ENCODE data around the gene WIZ. TPM values are rescaled to one million over a fixed set of nuclear protein-coding genes. Genes with fewer than 3 reads are reported as not detected.
"Not testable (repeated sequence)": the region's sequence is repeated elsewhere in the genome, so short reads cannot be mapped to it uniquely, and the experiment has no call there.

The WIZ gene
- total RNA-seq, 2 experiments from 2014 or later, result 25.3 to 25.4 TPM

- no peaks in the 10 kb centered on the region for H3K9me3 Mint-ChIP-seq
- H3K27ac Mint-ChIP-seq, result no peak overlapping the region
- peaks cover 33% of the 10 kb centered on the region for H3K4me1 Mint-ChIP-seq
- no peak overlapping the region for H3K4me3 Mint-ChIP-seq
- H3K36me3 Mint-ChIP-seq (ENCODE audit: low read depth), result no peaks in the 10 kb centered on the region
- no peak for DNase-seq
- no peaks in the 10 kb centered on the region for H3K27me3 Mint-ChIP-seq
- ChIA-PET CTCF (no interaction called here), POLR2A (no interaction called here)
Measured at GRCh38 chr19:15475611-15476010, 25.9 kb upstream of the WIZ start.

GRCh38 chr19:15475169-15475568, 25.4 kb upstream of the WIZ start:
- no peaks in the 10 kb centered on the region for H3K9me3 Mint-ChIP-seq
- no peaks in the 10 kb centered on the region for H3K27me3 Mint-ChIP-seq
- ChIA-PET POLR2A (no interaction called here), CTCF (no interaction called here)
- H3K4me1 Mint-ChIP-seq, result peaks cover 33% of the 10 kb centered on the region
- no peaks in the 10 kb centered on the region for H3K36me3 Mint-ChIP-seq (ENCODE audit: low read depth)
- no peak overlapping the region for H3K4me3 Mint-ChIP-seq
- H3K27ac Mint-ChIP-seq, result no peak overlapping the region
- DNase-seq, result no peak

- H3K4me3 Mint-ChIP-seq, H3K27ac Mint-ChIP-seq: not testable (repeated sequence)
- POLR2A ChIA-PET, result interaction anchor here (0.9 to 2.4 kb wide), 2 partner anchors 11 to 41 kb away, joined by 3 to 12 read pairs; no protein-coding TSS in a partner anchor
Measured at GRCh38 chr19:15473821-15474220, 24.1 kb upstream of the WIZ start.

GRCh38 chr19:15471639-15472101, 21.9 kb upstream of the WIZ start:
- H3K4me3 Mint-ChIP-seq, result no peak overlapping the region
- ChIA-PET POLR2A (no interaction called here), CTCF (no interaction called here)
- no peaks in the 10 kb centered on the region for H3K9me3 Mint-ChIP-seq
- H3K27ac Mint-ChIP-seq, result no peak overlapping the region
- DNase-seq, result no peak
- H3K27me3 Mint-ChIP-seq, result peaks cover 8% of the 10 kb centered on the region
- peaks cover 52% of the 10 kb centered on the region for H3K4me1 Mint-ChIP-seq
- peaks cover 20% of the 10 kb centered on the region for H3K36me3 Mint-ChIP-seq (ENCODE audit: low read depth)

More at GRCh38 chr19:15473821-15474220, 24.1 kb upstream of the WIZ start:
- not testable (repeated sequence) for H3K36me3 Mint-ChIP-seq (ENCODE audit: low read depth); DNase-seq; H3K27me3 Mint-ChIP-seq; H3K9me3 Mint-ChIP-seq
- H3K4me1 Mint-ChIP-seq, result peaks cover 42% of the 10 kb centered on the region
- CTCF ChIA-PET, result interaction anchor here (0.8 to 1.6 kb wide), 2 partner anchors 11 to 82 kb away, joined by 3 to 5 read pairs; no protein-coding TSS in a partner anchor

- Mint-ChIP-seq H3K4me3 (peak overlapping the region; percentile 45), H3K9me3 (no peaks in the 10 kb centered on the region), H3K36me3 (ENCODE audit: low read depth) (peaks cover 25% of the 10 kb centered on the region), H3K4me1 (peaks cover 58% of the 10 kb centered on the region), H3K27me3 (peaks cover 8% of the 10 kb centered on the region), H3K27ac (no peak overlapping the region)
- DNase-seq, result no peak
- ChIA-PET CTCF (interaction anchor here (0.8 kb wide), 1 partner anchor 86 kb away, joined by 3 read pairs; no protein-coding TSS in a partner anchor), POLR2A (interaction anchor here (1.0 to 9.5 kb wide), 3 partner anchors 17 to 51 kb away, joined by 3 to 124 read pairs (median 92); partner anchors contain the start of genes AKAP8L and WIZ)
Measured at GRCh38 chr19:15469513-15470297, 19.9 kb upstream of the WIZ start.

GRCh38 chr19:15468675-15469512, 19.1 kb upstream of the WIZ start:
- peaks cover 30% of the 10 kb centered on the region for H3K36me3 Mint-ChIP-seq (ENCODE audit: low read depth)
- no peaks in the 10 kb centered on the region for H3K9me3 Mint-ChIP-seq
- H3K4me3 Mint-ChIP-seq, result peak overlapping the region; percentile 45
- POLR2A ChIA-PET, result interaction anchor here (1.0 to 9.5 kb wide), 3 partner anchors 16 to 50 kb away, joined by 3 to 124 read pairs (median 92); partner anchors contain the start of genes AKAP8L and WIZ
- H3K27me3 Mint-ChIP-seq, result peaks cover 8% of the 10 kb centered on the region
- DNase-seq, result no peak
- H3K4me1 Mint-ChIP-seq, result peaks cover 61% of the 10 kb centered on the region
- CTCF ChIA-PET, result interaction anchor here (0.6 to 2.6 kb wide), 3 partner anchors 62 to 87 kb away, joined by 3 to 28 read pairs (median 3); no protein-coding TSS in a partner anchor
- H3K27ac Mint-ChIP-seq, result peak overlapping the region; percentile 98

- peaks cover 39% of the 10 kb centered on the region for H3K36me3 Mint-ChIP-seq (ENCODE audit: low read depth)
- ChIA-PET POLR2A (interaction anchor here (0.7 to 9.5 kb wide), 15 partner anchors 12 to 376 kb away, joined by 3 to 124 read pairs (median 10); partner anchors contain the start of genes AKAP8, AKAP8L, PGLYRP2 and WIZ), CTCF (interaction anchor here (1.1 to 3.0 kb wide), 6 partner anchors 43 to 88 kb away, joined by 3 to 28 read pairs (median 4); partner anchors contain the start of genes AKAP8 and AKAP8L)
- no peak for DNase-seq
- H3K4me3 Mint-ChIP-seq, result peak overlapping the region; percentile 17
- H3K4me1 Mint-ChIP-seq, result peaks cover 59% of the 10 kb centered on the region
- no peaks in the 10 kb centered on the region for H3K9me3 Mint-ChIP-seq
- H3K27ac Mint-ChIP-seq, result peak overlapping the region; percentile 98
- peaks cover 8% of the 10 kb centered on the region for H3K27me3 Mint-ChIP-seq
Measured at GRCh38 chr19:15467734-15468214, 18.0 kb upstream of the WIZ start.

- Mint-ChIP-seq H3K27ac (peak overlapping the region; percentile 98), H3K4me3 (peak overlapping the region; percentile 66), H3K27me3 (peaks cover 8% of the 10 kb centered on the region), H3K36me3 (ENCODE audit: low read depth) (peaks cover 45% of the 10 kb centered on the region), H3K4me1 (peaks cover 64% of the 10 kb centered on the region), H3K9me3 (no peaks in the 10 kb centered on the region)
- ChIA-PET POLR2A (interaction anchor here (0.7 to 9.5 kb wide), 18 partner anchors 12 to 376 kb away, joined by 3 to 124 read pairs (median 6); partner anchors contain the start of genes AKAP8, AKAP8L, PGLYRP2 and WIZ), CTCF (interaction anchor here (0.7 to 3.0 kb wide), 7 partner anchors 44 to 949 kb away, joined by 3 to 28 read pairs (median 4); partner anchors contain the start of genes AKAP8 and AKAP8L)
- DNase-seq, result peak; percentile 83
Measured at GRCh38 chr19:15466851-15467733, 17.3 kb upstream of the WIZ start.

- DNase-seq, result peak; percentile 80
- H3K4me1 Mint-ChIP-seq, result peaks cover 71% of the 10 kb centered on the region
- ChIA-PET CTCF (interaction anchor here (0.5 to 3.0 kb wide), 10 partner anchors 10 to 289 kb away, joined by 3 to 24 read pairs (median 6); partner anchors contain the start of gene AKAP8L), POLR2A (interaction anchor here (0.6 to 9.5 kb wide), 20 partner anchors 9 to 774 kb away, joined by 3 to 124 read pairs (median 6); partner anchors contain the start of genes AKAP8, AKAP8L, WIZ and ZNF333)
- H3K27ac Mint-ChIP-seq, result peak within 1 kb of the TSS; percentile 94
- H3K36me3 Mint-ChIP-seq (ENCODE audit: low read depth), result peaks cover 65% of the 10 kb centered on the region
- peak within 1 kb of the TSS; percentile 86 for H3K4me3 Mint-ChIP-seq
- no peaks in the 10 kb centered on the region for H3K9me3 Mint-ChIP-seq
- peaks cover 8% of the 10 kb centered on the region for H3K27me3 Mint-ChIP-seq
Measured at GRCh38 chr19:15464394-15465385, 14.9 kb upstream of the WIZ start, which contains the start of gene RASAL3. Gene RASAL3 (minus strand): TSS chr19:15464544. CDS start chr19:15464358, 186 bp downstream.

- peaks cover 65% of the 10 kb centered on the region for H3K4me1 Mint-ChIP-seq
- peak overlapping the region; percentile 94 for H3K27ac Mint-ChIP-seq
- H3K9me3 Mint-ChIP-seq, result no peaks in the 10 kb centered on the region
- ChIA-PET CTCF (interaction anchor here (0.5 to 2.2 kb wide), 14 partner anchors 9 to 287 kb away, joined by 3 to 24 read pairs (median 4); partner anchors contain the start of gene AKAP8L), POLR2A (interaction anchor here (0.6 to 9.5 kb wide), 29 partner anchors 9 to 942 kb away, joined by 3 to 124 read pairs (median 4); partner anchors contain the start of genes AKAP8, AKAP8L, WIZ and ZNF333)
- H3K36me3 Mint-ChIP-seq (ENCODE audit: low read depth), result peaks cover 64% of the 10 kb centered on the region
- peak; percentile 88 for DNase-seq
- peak overlapping the region; percentile 86 for H3K4me3 Mint-ChIP-seq
- peaks cover 4% of the 10 kb centered on the region for H3K27me3 Mint-ChIP-seq
Measured at GRCh38 chr19:15463861-15464371, 14.2 kb upstream of the WIZ start.

Measured in activated CD4-positive, alpha-beta memory T cell treated with anti-CD3 and anti-CD28 coated beads, Interleukin-2, amount 10 ng/mL, durations not matched to agents 7 days and 5 days (primary cell).